ENCODE results near the gene RDX. TPM values are rescaled to one million over a fixed set of nuclear protein-coding genes. Genes with fewer than 3 reads are reported as not detected.

RDX gene
- total RNA-seq, 2 experiments from 2014 or later, result 11.4 to 14.2 TPM

GRCh38 chr11:110251836-110252235 lies 44.6 kb downstream of the RDX start:
- Mint-ChIP-seq H3K27ac (no peak overlapping the region), H3K9me3 (no peaks in the 10 kb centered on the region), H3K4me3 (no peak overlapping the region), H3K27me3 (no peaks in the 10 kb centered on the region), H3K36me3 (ENCODE audit: low read depth) (peaks cover 19% of the 10 kb centered on the region), H3K4me1 (ENCODE audit: low read depth) (no peaks in the 10 kb centered on the region)
- TF ChIP-seq CTCF (IDR thresholded peaks at IDR 0.05), result no peak
- peaks cover 7% of the 10 kb centered on the region for H3K36me3 ChIP-seq (ENCODE audit: insufficient read depth, low read length)
- ATAC-seq (ENCODE audit: poor library complexity) (no peak), DNase-seq (no peak)
- no peaks in the 10 kb centered on the region for H3K9me3 ChIP-seq (ENCODE audit: control insufficient read depth in 1 of 2, insufficient read depth in 1 of 2, low read length in 2 of 2)
- H3K27ac ChIP-seq (ENCODE audit: low read depth in 1 of 2, low read length in 2 of 2), result no peak overlapping the region
- POLR2A ChIA-PET, result no interaction called here
- no peak overlapping the region for H3K4me3 ChIP-seq (ENCODE audit: low read length)
- CTCF ChIA-PET, result no interaction called here
- intact Hi-C loops (cut with DNase I, micrococcal nuclease), result loop anchor here in 1 of 2 experiments (5.0 kb wide), 1 partner anchor 120 kb away; no protein-coding TSS in a partner anchor
- H3K27me3 ChIP-seq (ENCODE audit: control insufficient read depth in 1 of 2, insufficient read depth in 2 of 2, low read length in 2 of 2), result no peaks in the 10 kb centered on the region
- no peaks in the 10 kb centered on the region for H3K4me1 ChIP-seq (ENCODE audit: insufficient read depth, low read length)

- Histone ChIP-seq H3K9me3 (ENCODE audit: control insufficient read depth in 1 of 2, insufficient read depth in 1 of 2, low read length in 2 of 2) (no peaks in the 10 kb centered on the region), H3K36me3 (ENCODE audit: insufficient read depth, low read length) (peaks cover 5% of the 10 kb centered on the region), H3K4me3 (ENCODE audit: low read length) (no peak overlapping the region), H3K4me1 (ENCODE audit: insufficient read depth, low read length) (no peaks in the 10 kb centered on the region), H3K27ac (ENCODE audit: low read depth in 1 of 2, low read length in 2 of 2) (no peak overlapping the region), H3K27me3 (ENCODE audit: control insufficient read depth in 1 of 2, insufficient read depth in 2 of 2, low read length in 2 of 2) (no peaks in the 10 kb centered on the region)
- Mint-ChIP-seq H3K27me3 (no peaks in the 10 kb centered on the region), H3K4me3 (no peak overlapping the region), H3K4me1 (ENCODE audit: low read depth) (no peaks in the 10 kb centered on the region), H3K27ac (no peak overlapping the region), H3K36me3 (ENCODE audit: low read depth) (peaks cover 14% of the 10 kb centered on the region), H3K9me3 (no peaks in the 10 kb centered on the region)
- no peak for TF ChIP-seq CTCF (IDR thresholded peaks at IDR 0.05)
- no peak for ATAC-seq (ENCODE audit: poor library complexity)
- intact Hi-C loops (cut with DNase I, micrococcal nuclease), result loop anchor here in 1 of 2 experiments (5.0 kb wide), 1 partner anchor 122 kb away; no protein-coding TSS in a partner anchor
- ChIA-PET CTCF (interaction anchor here (1.6 kb wide), 1 partner anchor 49 kb away, joined by 5 read pairs; no protein-coding TSS in a partner anchor), POLR2A (interaction anchor here (0.6 to 0.9 kb wide), 2 partner anchors 52 to 181 kb away, joined by 3 read pairs; no protein-coding TSS in a partner anchor)
- no peak for DNase-seq
Observed at GRCh38 chr11:110250168-110250567, 46.2 kb downstream of the RDX start.

DNA sequence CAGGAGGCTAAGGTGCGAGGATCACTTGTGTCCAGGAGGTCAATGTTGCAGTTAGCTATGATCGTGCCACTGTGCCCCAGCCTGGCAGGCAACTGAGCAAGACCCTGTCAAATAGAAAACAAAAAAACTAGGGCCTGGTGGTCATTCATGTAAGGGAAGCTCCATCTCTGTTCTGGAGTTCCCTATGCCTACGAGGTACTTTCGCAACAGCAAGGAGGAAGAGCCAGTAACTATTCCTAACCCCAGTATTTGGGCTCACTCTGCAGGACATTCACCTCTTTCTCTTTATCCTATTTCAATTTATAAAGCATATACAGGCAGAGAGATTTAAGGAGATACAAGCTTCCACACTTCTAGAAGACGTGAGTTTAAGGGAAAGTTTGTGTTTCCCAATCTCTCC lies 46.6 kb downstream of the RDX start:
- Mint-ChIP-seq H3K4me3 (no peak overlapping the region), H3K4me1 (ENCODE audit: low read depth) (no peaks in the 10 kb centered on the region), H3K9me3 (no peaks in the 10 kb centered on the region), H3K36me3 (ENCODE audit: low read depth) (peaks cover 14% of the 10 kb centered on the region), H3K27ac (no peak overlapping the region), H3K27me3 (no peaks in the 10 kb centered on the region)
- Histone ChIP-seq H3K27ac (ENCODE audit: low read depth in 1 of 2, low read length in 2 of 2) (no peak overlapping the region), H3K27me3 (ENCODE audit: control insufficient read depth in 1 of 2, insufficient read depth in 2 of 2, low read length in 2 of 2) (no peaks in the 10 kb centered on the region), H3K36me3 (ENCODE audit: insufficient read depth, low read length) (peaks cover 5% of the 10 kb centered on the region), H3K4me1 (ENCODE audit: insufficient read depth, low read length) (no peaks in the 10 kb centered on the region), H3K4me3 (ENCODE audit: low read length) (no peak overlapping the region), H3K9me3 (ENCODE audit: control insufficient read depth in 1 of 2, insufficient read depth in 1 of 2, low read length in 2 of 2) (no peaks in the 10 kb centered on the region)
- POLR2A ChIA-PET, result interaction anchor here (0.6 to 0.9 kb wide), 2 partner anchors 52 to 181 kb away, joined by 3 read pairs; no protein-coding TSS in a partner anchor
- no peak for TF ChIP-seq CTCF (IDR thresholded peaks at IDR 0.05)
- intact Hi-C loops (cut with DNase I, micrococcal nuclease), result loop anchor here (2.0 to 5.0 kb wide), 3 partner anchors 47 to 123 kb away; no protein-coding TSS in a partner anchor
- ATAC-seq (ENCODE audit: poor library complexity) (no peak), DNase-seq (no peak)
- CTCF ChIA-PET, result interaction anchor here (1.6 kb wide), 1 partner anchor 49 kb away, joined by 5 read pairs; no protein-coding TSS in a partner anchor

Measured in CD4-positive, alpha-beta T cell (primary cell).